Left hindlimb (tissue), 1 donor: Measurements from ENCODE around the gene FGF5.
"Not testable (repeated sequence)": the region's sequence is repeated elsewhere in the genome, so short reads cannot be mapped to it uniquely, and the experiment has no call there.

ENCODE experiments used
- DNase-seq: peaks from one replicate; pipeline ENCODE4 v3.0.0-alpha.2; 2018

FGF5 gene

DNA sequence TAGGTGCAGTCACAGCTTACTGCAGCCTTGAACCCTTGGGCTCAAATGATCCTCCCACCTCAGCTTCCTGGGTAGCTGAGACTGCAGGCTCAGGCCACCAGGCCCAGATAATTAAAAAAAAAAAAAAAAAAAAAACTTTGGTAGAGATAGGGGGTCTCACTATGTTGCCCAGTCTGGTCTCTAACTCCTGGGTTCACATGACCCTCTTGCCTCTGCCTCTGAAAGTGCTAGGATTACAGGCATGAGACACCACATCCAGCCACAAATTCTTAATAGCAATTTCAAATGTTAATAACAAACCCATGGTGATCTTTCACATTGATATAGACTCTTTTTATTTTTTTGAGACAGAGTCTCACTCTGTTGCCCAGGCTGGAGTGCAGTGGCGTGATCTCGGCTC is 12.3 kb upstream of the FGF5 start:
- no peak for DNase-seq

DNA sequence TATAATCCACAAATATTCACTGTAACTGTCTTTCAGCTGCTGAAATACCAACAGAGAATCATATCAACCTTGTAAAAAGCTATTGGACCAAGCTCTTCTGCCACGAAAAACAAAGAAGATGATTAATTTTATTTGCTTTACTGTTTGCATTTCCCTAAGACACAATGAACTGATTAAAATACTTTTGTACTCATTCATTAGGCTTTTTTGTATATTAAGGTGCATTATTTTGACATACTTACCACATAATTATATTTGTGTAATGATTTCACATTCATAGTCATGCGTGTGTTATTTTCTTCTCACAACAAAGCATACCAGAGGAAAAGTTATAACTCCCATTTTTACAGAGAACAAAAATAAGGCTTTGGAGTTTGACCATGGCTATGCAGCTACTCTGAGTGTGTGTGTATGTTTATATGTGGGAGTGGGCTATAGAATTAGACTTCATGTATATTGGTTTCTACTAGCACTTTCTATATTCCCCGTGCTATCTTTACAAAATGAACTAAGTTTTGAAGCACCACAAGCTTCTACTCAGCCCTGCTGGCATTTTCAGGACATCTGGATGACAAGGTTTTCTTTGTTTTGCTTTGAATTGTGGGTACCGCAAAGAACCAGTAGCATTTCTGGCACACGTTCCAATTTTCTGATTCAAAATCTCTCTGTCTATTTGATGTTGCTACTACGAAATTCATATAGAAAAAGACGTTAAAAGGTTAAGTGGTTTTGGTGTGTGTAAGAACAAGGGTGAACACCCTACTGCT is 11.0 kb upstream of the FGF5 start:
- DNase-seq = no peak

DNA sequence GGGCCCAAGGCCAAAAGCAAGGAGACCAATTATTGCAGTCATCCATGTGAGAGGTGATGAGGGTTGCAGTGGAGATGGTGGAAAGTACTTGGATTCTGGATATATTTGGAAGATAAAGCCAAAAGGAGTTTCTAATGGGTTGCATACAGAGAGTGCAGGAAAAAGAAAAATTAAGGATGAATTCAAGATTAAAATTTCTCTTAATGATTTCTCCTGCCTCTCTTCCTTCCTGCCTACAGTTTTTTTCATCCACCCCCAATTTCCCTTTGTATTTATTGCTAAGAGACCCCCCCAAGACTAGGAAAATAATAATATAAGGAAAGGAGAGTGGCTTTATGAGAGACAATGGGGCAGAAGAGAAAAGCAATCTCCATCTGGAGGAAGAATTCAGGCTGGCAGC is 8.6 kb upstream of the FGF5 start:
- DNase-seq = no peak

DNA sequence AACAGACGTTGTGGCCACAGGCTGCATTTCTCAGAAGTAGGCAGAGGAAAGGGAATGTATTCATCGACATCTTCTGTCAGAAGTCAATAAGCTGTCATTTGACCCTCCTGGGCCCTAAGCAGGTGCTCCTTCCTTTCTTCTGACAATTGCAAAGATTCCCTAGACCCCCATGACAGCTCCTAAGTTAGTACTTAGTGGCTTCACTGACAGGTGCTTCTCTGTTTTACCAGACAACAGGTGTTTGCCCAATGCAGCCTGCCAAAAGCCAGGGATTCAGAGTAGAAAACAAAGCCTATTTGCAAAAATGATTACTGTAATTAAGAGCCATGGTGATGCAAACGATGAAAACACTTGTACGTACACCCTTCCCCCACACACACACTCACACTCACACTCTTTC is 7.5 kb upstream of the FGF5 start:
- no peak for DNase-seq

DNA sequence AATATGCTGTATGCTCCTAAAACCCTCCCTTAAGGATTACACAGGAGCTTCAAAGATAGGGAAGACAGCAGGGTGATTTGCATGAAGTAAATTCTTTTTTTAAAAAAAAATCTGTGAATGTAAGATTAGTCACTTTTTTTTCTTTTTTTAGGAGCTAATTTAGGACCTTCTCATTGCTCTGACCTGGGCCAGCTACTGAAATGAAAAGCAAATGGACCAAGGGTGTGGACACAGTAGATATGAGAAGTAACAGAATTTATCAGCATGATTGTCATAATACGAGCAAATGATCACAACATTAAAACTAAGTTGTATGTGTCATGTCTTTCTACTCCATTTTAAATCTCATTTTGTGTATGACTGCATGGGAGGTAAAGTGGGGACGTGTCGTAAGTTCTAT is 6.6 kb upstream of the FGF5 start:
- no peak for DNase-seq

DNA sequence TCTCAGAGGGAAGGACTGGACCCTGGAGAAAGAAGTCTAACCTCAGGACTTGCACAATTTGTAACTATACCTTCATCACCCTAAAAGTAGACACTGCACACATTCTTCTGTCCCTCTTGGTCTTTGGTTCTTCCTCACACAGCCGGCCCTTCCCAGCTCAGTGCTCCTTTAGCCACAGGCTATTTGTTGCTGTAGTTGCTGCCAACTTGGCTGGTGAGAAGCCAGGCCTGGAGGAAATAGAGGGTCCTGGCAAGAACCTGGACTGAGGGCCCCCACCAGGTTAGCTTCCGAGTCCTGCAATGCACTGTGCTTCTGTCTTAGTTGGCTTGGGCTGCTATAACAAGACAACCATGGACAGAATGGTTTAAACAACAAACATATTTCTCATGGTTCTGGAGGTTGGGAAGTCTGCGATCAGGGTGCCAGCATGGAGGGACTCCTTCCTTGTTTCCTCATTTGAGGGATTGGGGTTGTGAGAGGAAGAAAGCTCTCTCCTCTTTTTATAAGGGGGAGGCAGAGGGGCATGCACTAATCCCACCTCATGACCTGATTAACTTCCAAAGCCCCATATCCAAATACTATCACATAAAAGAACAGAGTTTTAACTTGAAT is 4.4 kb upstream of the FGF5 start:
- no peak for DNase-seq

DNA sequence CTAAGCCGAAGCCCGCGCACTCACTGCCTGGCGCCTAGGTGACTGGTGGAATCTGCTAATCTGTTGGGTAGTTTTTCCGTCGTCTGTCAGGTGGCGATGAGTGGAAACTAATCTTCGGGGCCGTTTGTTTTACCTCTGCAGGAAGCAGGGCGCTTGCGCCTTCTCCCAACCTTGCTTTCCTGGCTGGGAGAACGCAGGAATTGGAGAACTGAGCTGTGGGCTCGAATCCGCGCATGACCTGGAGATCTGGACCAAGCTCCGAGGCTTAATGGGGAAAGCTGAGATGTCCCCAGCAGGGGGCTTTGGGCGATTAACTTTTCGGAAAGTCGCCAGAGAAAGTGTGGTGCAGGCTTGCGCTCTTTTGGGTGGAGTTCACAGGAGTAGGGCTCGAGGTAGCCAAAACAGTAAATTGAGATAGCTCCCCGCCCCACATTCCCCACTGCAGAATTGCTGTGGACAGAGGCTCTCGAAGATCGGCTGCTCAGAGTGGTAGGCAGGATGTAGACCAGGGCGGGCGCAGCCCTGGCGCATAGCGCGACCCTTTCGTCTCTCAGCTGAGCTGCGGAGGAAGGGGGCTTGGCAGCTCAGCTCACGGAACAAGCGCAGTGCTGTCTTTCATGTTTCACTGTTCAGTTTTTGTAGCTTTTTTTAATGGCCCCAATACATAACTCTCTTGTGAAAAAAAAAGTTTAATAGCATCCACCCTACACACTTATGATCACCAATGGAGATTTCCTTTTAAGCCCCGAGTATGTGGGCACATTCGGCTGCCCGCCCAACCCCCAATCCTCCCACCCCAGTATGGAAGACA is 2.7 kb upstream of the FGF5 start:
- no peak for DNase-seq

DNA sequence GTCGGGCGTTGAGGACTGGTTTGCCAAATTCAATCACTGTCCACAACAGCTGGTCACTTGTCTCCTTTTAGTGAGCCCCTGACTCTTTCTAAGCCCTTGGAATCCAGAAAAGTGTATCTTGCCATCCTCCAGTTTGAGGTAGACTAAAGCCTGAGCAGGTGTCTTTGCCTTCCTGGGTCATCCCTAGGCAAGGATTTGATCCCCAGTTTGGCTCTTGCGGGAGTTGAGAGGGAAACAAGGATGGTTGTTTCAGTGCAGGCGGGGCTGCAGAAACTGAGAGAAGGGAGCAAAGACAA is 2.2 kb upstream of the FGF5 start:
- no peak for DNase-seq

DNA sequence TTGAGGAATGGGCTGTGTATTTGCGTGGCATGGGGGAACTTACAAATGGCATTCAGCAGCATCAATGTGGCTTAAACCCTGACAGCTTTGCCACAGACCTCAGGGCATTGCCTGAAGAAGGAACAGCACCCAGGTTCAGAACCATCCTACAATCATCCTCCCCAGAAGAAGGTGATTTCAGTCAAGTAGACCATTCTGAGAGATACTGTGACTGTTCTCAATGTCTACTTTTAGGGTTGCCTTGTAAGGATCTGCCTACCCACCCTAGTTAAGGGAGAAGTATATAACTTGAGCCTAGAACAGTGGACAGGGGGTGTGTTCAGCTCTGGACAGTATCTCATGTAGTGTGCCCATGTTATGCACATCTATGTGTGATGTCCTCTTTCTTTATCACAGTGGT is 1.6 kb upstream of the FGF5 start:
- no peak for DNase-seq

DNA sequence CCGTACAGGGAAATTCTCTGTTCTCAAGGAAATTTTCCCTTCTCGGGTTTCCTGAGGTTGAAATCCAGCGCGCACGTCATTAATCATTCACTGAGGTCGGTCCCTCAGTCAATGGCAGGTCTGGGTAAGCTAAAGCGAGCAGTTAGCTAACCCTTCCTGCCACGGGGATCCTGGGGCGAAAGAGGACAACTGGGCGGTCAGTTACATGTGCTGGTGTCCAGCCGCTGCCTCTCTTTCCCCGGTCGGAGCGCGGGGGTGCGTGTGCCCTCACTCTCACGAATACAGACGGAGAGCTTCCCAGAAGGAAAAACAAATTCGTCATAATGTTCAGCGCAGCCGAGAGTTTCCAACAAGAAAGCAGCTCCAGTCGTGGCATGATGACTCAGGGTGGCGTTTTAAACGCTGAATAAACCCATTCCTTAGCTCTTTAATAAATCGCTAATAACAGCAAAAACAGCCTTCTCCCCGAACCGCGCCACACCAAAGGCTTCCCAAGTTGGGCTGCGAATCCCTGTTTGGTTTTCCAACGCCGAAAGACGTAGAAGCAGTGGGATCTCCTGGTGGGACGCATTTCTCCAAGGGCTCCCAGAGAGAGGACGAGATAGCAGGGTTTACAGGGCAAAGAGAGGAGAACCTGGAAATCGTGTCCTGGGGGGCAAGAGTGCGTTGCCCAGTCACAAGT is 752 bp upstream of the FGF5 start:
- DNase-seq = peak; percentile 44

DNA sequence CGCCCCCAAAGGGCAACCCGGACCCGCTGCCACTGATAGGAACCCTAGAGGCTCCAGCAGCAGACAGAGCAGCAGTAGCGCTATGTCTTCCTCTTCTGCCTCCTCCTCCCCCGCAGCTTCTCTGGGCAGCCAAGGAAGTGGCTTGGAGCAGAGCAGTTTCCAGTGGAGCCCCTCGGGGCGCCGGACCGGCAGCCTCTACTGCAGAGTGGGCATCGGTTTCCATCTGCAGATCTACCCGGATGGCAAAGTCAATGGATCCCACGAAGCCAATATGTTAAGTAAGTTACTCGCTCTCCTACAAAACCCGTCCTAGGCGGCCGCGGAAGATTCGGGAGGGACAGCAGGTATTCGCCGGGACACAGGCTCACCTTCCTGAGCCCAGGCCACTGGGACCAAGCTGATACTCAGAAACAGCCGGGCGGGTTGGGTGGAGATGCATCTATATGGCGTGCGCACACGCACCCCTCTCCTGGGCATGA is 477 bp downstream of the FGF5 start:
- DNase-seq = peak; percentile 40

DNA sequence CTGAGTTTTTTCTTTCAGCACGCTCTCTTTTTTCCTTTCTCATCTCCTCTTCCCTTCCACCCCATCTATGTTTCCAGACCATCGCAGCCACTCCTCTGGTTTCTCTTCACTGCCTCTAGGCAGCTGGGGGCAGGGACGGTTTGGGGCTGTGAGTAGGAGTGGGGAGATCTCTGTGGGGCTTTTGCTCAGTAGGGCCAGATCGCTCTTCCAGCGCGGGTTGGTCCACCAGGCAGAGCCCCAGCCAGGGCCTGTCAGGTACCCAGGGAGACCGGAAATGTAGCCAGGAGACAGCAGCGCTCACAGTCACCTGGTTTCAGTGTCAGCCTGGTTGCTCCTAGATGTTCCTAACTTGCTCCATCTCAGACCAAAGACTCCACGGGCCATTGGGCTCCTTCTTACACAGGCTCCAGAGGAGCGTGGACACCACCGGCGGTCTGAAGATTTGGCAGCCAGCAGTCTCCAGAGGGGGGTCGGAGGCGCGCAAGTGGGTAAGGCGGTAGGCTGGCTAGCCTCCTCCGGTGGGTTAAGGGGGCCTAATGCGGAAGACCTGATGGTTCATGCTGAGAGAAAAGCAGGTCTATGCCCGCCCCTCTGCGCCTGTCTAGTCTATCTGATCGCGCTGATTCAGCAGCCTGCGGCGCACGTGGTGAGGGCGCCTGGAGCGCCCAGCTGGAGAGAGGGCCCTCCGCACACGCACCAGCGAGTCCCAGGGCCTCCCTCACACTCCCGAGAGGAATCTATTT is 1.8 kb downstream of the FGF5 start:
- no peak for DNase-seq

DNA sequence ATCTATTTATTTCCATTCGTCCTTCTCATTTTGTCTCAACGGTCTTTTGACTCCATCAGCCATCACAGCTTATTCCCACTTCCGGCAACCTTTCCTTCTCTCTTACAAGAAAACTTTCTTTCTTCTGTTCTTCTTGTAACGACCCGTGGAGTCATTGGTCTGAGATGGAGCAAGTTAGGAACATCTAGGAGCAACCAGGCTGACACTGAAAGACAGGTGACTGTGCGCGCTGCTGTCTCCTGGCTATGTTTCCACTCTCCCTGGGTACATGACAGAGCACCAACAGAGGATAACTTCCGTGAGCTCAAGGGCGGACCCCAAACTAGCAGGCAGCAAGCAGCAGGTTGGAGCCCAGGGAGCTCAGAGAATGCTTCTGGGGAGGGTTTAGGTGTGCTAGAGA is 2.5 kb downstream of the FGF5 start:
- DNase-seq = no peak

DNA sequence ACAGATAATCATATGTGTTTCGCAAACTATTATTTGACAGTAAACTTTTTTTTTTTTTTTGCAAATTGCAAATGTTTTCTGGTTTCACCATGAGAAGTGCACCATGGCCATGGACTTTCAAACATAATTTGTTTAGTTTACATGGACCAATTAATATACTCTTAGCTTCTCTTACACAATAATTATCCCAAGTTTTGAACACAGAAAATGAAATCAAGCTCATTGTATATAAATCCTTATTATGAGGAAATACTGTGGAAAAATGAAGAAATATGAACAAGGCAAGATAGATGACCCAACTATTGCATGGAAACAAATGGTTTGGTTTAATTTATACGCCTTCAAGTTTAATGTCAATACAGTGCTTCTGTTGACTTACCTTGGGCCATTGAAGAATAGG is 3.9 kb downstream of the FGF5 start:
- DNase-seq = no peak

DNA sequence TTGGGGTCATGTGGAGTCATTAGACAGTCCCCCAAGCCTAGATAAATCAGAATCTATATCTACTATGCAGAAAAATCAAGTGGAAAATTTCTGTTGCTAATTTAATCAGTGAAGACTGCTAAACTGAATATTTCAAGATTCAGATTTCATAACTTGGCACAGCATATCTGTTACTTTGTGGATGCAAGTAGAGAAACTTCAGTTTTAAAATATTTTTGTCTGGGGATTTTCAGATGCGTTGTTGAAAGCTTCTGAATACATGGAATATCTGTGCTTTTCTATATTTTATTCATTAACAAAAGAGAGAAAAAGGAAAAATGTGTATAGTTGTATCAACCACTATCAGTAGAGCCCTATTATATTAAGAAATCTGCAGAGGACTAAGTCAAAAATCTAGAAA is 4.4 kb downstream of the FGF5 start:
- no peak for DNase-seq

DNA sequence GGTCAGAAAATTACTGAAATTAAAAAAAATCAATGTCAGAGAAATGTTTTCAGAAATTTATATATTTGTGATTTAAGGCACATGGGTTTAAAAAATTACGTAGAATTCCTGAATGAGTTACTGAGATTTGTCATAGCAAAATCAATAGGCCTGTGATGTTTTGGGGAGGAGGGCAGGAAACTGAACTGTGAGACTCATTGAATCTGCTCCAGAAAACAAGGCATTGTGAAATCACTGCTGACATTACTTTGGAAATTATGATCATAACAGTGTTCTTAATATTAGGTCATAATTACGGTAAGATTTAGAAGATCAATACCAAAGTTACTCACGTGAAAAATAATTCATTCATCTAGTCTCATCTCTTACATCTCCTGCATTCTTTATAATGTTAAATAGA is 5.3 kb downstream of the FGF5 start:
- no peak for DNase-seq

DNA sequence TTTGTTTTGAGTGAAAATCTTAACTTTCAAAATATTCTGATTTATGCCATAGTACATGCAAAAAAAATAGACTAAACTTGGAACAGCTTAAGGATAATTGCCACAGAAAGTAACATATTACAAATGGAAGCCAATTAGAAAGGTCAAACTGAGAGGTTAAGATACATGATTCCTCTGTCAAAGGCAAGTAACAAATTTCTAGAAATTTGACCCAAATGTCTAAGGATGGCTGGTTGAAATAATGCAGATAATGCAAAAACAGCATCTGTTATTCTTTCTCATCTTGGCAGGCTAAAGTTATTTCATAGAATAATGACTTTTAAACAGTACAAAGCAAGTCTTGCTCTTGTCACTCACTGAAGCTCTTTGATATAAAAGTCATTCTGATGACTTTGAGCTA is 10.5 kb downstream of the FGF5 start:
- DNase-seq = no peak

DNA sequence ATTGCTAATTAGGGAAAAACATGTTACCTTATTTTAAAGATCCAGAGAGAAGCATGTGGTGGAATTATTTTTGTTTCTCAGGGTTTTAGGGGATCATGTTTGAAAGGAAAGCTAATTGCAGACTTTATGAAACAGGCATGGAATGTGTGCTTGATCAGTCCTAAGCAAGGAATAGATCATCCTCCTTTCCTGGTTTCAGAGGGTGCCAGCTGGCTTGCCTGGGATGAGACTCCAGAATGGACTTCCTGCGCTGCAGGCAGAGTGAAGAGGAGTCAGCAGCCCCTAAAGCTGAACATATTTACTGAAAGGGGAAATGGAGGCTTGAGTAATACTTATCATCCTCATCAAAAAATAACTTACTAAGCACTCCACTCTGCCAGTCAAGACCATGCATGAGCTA is 13.3 kb downstream of the FGF5 start:
- DNase-seq = no peak

DNA sequence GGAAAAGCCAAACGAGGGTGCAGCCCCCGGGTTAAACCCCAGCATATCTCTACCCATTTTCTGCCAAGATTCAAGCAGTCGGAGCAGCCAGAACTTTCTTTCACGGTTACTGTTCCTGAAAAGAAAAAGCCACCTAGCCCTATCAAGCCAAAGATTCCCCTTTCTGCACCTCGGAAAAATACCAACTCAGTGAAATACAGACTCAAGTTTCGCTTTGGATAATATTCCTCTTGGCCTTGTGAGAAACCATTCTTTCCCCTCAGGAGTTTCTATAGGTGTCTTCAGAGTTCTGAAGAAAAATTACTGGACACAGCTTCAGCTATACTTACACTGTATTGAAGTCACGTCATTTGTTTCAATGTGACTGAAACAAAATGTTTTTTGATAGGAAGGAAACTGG is 20.0 kb downstream of the FGF5 start:
- no peak for DNase-seq

DNA sequence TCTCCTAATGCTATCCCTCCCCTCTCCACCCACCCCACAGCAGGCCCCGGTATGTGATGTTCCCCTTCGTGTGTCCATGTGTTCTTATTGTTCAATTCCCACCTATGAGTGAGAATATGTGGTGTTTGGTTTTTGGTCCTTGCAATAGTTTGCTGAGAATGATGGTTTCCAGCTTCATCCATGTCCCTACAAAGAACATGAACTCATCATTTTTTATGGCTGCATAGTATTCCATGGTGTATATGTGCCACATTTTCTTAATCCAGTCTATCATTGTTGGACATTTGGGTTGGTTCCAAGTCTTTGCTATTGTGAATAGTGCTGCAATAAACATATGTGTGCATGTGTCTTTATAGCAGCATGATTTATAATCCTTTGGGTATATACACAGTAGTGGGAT is 24.2 kb downstream of the FGF5 start:
- not testable (repeated sequence) for DNase-seq

DNA sequence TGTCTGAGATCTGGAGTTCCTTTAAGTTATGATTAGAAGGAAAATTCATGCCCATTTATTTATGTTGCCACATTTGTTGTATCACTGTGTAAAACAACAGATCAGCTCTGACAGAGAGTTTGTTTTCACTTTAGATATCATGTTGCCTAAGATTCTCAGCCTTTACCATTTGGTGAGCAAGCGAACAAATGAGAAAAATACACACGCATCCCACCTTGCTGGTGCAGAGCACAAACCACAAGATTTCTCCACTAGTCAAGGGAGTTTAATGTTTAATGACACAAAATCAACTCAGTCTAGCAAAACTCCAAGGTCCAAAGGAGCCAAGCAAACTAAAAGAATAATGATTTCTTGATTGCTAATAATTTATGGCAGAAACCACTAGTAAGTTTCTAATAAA is 27.7 kb downstream of the FGF5 start:
- DNase-seq = no peak

DNA sequence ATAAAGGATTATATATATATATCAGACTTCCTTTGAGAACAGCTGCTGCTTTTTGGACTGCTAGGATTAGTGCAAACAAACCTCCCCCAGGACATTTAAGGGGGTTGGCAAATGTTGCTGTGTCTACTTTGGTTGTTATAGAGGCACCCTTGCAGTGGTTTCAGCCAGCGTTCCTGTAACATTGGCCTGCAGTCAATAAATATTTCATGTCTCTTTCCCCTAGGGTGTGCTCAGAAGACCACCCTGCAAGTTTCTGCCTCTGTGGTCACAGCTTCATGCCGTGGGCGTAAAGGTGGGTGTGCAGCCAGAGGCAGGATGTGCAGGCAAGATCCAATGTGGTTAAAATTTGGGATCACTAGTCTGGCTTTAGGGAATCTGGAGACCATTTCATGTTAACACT is 28.9 kb downstream of the FGF5 start:
- no peak for DNase-seq

DNA sequence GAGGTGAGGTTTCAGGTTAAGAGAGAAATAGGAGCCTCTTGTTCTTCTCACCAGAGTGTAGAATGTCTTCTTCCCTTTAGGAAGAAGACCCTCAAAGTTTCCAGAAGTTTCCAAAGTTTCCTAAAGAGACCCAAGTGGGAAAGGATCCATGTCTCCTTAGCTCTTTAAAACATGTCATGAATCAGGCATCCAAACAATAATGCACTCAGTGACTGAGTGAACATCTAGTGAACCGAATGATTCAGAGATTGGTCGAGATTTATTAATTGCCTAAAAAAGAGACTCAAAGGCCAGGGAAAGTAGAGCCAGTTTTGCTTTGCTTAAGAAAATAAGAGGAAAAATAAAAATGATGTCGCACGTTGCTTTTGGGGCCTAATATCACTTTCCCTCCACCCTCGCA is 29.4 kb downstream of the FGF5 start:
- no peak for DNase-seq
